SK-N-MC (cell line): ENCODE results near the gene LAPTM5.

Experiments
- EZH2 ChIP-seq: fragments of 200-600 bp; sonication (generic); IDR thresholded peaks from one replicate; pipeline ENCODE4 v1.6.1; 2017; ENCODE audit warnings: antibody characterized with exemption
- POLR2AphosphoS5 ChIP-seq: IDR thresholded peaks from 2 replicates; pipeline ENCODE4 v1.6.1; 2012; ENCODE audit warnings: mild to moderate bottlenecking, low read depth, low read length, borderline replicate concordance

DNA sequence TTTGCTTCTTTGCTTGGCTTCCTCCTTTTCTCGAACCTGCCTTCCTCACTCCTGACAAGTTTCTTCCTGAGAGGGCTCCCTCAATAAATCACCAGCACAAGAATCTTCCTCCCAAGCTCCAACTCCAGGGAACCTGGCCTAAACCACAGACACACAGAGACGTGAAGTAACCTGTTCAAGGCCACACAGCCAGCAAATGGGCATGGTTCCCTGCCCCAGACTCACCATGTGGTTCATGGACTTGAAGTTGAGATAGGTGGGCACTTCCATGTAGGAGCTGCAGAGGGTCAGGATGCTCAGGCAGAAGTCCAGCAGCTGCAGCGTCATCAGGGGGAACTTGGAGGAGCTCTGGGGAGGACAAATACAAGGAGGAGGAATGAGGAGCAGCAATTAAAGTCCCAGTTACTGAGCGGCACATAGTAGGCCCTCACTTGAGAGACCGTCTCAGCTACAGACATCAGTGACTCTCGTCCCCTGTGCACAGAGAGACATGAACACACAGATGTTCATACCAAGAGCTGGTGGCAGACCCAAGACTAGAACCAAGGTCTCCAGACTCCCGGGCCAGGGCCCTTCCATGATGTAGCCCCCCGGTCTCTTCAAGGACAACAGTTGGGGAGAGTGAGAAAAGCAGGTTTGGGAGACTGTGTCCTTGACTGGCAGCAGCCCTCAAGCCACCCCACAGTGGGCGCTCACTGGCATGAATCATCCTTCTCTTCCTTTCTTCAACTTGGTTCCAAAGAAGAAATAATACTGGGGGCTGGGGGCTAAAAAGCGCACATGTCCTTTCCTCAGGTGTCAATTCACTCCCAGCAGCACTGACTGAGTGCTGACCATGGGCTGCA lies 18.6 kb downstream of the LAPTM5 start:
- TF ChIP-seq EZH2 = no peak
- TF ChIP-seq POLR2AphosphoS5 = no peak
